ENCODE results near the gene GMIP. TPM values are rescaled to one million over a fixed set of nuclear protein-coding genes. Genes with fewer than 3 reads are reported as not detected.

The GMIP gene
- total and polyA plus RNA-seq, 2 donors (not counting 3 experiments of a cell fraction or from before 2014, with no cell fraction given) = 7.8 to 19.8 TPM

DNA sequence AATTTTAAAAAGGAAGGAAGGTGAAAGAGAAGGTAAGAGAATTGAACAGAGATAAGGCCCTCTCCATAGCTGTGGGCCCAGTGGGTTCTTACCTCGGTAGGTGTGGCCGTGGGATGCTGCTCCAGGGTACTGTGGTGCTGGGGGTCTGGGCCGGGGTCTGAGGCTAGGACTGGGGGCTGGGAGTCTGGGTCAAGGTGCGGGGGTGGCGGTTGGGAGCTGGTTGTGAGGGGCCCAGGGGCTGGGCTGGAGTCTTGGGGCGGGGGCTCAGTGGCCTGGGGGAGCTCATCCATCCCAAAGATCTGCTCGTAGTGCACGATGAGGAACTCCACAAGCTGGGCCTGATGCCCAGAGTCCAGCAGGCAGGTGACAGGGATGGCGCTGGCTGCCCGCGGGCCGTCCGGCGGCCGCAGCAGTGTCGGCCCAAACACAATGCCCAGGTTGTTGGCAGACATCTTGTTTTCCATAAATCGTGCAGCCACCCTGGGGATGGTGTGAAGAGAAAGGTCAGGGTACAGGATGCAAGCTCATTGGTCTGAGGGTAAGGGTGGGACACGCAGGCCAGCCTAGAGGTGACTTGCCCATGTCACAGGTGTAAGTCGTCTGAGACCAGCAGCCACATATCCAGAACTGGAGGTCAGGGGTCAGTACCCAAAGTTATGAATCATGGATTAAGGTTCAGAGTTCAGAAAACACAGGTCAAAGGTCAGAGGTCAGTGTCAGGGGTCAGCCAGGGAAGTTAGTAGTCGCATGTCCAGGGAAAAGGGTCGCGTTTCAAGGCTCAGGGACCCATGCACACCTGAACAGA is 9.5 kb downstream of the GMIP start:
- Histone ChIP-seq H3K27me3 (ENCODE audit: control insufficient read depth in 2 of 2, insufficient read depth in 2 of 2, low read length in 2 of 2) (no peaks in the 10 kb centered on the region), H4K20me1 (replicated peaks; ENCODE audit: control insufficient read depth, extremely low read depth, insufficient read depth, low read length) (no peaks in the 10 kb centered on the region), H3K79me2 (ENCODE audit: control insufficient read depth, insufficient read depth, low read length) (no peaks in the 10 kb centered on the region), H3K36me3 (ENCODE audit: control insufficient read depth in 2 of 2, extremely low read depth in 1 of 2, insufficient read depth in 2 of 2, low read length in 2 of 2) (peaks cover 3 to 18% of the 10 kb centered on the region in 2 experiments), H3K4me2 (ENCODE audit: insufficient read depth, low read length) (no peak overlapping the region), H2AFZ (ENCODE audit: low read depth, low read length) (no peak overlapping the region), H3K4me1 (ENCODE audit: control insufficient read depth, extremely low read depth, insufficient read depth, low read length) (no peaks in the 10 kb centered on the region), H3K9ac (replicated peaks; ENCODE audit: extremely low read depth, insufficient read depth, low read length) (no peak overlapping the region), H3K27ac (ENCODE audit: insufficient read depth, low read depth, low read length) (no peak overlapping the region), H3K4me3 (replicated peaks in 1 of 3; ENCODE audit: insufficient read depth in 1 of 3, low read depth in 1 of 3, low read length in 3 of 3) (no peak overlapping the region), H3K9me1 (replicated peaks; ENCODE audit: control insufficient read depth, extremely low read depth, insufficient read depth, low read length) (no peaks in the 10 kb centered on the region), H3K9me3 (replicated peaks; ENCODE audit: control insufficient read depth, insufficient read depth, low read length) (no peaks in the 10 kb centered on the region)
- DNase-seq (ENCODE audit: low read depth, low spot score) (no peak), FAIRE-seq (no peak)
- ChIA-PET CTCF (interaction anchor here (0.9 kb wide), 1 partner anchor 14 kb away, joined by 4 read pairs; no protein-coding TSS in a partner anchor), POLR2A (no interaction called here)
- TF ChIP-seq JUN (IDR thresholded peaks at IDR 0.05; ENCODE audit: borderline replicate concordance, insufficient read depth, insufficient read length, low read depth) (no peak), POLR2A (IDR thresholded peaks at IDR 0.05; ENCODE audit: low read depth, low read length) (no peak), GATA2 (IDR thresholded peaks at IDR 0.05; ENCODE audit: insufficient read depth, insufficient read length, low read depth, low read length) (no peak), POLR2AphosphoS5 (IDR thresholded peaks at IDR 0.05; ENCODE audit: insufficient read depth, low read depth, low read length) (no peak), FOS (IDR thresholded peaks at IDR 0.05; ENCODE audit: borderline replicate concordance, insufficient read depth, low read length) (no peak), EZH2 (IDR thresholded peaks at IDR 0.05; ENCODE audit: borderline replicate concordance, low read depth, low read length, severe bottlenecking) (no peak), MYC (IDR thresholded peaks at IDR 0.05; ENCODE audit: low read depth, low read length) (no peak)
- TF ChIP-seq, protein P1, sequence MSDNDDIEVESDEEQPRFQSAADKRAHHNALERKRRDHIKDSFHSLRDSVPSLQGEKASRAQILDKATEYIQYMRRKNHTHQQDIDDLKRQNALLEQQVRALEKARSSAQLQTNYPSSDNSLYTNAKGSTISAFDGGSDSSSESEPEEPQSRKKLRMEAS (IDR thresholded peaks at IDR 0.05; ENCODE audit: insufficient read depth, insufficient read length) = no peak
- TF ChIP-seq, protein P2, sequence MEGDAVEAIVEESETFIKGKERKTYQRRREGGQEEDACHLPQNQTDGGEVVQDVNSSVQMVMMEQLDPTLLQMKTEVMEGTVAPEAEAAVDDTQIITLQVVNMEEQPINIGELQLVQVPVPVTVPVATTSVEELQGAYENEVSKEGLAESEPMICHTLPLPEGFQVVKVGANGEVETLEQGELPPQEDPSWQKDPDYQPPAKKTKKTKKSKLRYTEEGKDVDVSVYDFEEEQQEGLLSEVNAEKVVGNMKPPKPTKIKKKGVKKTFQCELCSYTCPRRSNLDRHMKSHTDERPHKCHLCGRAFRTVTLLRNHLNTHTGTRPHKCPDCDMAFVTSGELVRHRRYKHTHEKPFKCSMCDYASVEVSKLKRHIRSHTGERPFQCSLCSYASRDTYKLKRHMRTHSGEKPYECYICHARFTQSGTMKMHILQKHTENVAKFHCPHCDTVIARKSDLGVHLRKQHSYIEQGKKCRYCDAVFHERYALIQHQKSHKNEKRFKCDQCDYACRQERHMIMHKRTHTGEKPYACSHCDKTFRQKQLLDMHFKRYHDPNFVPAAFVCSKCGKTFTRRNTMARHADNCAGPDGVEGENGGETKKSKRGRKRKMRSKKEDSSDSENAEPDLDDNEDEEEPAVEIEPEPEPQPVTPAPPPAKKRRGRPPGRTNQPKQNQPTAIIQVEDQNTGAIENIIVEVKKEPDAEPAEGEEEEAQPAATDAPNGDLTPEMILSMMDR (IDR thresholded peaks at IDR 0.05; ENCODE audit: extremely low read depth in 1 of 2, insufficient read depth in 1 of 2, low read depth in 1 of 2, low read length in 2 of 2) = no peak
- BruUV-seq (replicated peaks) = no TSS peak
- intact Hi-C loops (cut with micrococcal nuclease) (no loop called here), dilution Hi-C loops (cut with MboI; ENCODE audit: extremely low pct_ligation_motif_present, low sequenced_read_pairs) (no loop called here)

Measured in endothelial cell of umbilical vein (primary cell).